Brain microvascular endothelial cell (primary cell): ENCODE data around the gene MYO3B.
A peak's percentile ranks its signal among the peaks of the same experiment; 100 is the strongest.

Experiments
- DNase-seq: peaks from one replicate; pipeline ENCODE4 v3.0.0-alpha.2; 2020
- H3K27ac ChIP-seq: fragments of 250-450 bp; sonication (Bioruptor Pico); 2 replicates; pipeline ENCODE4 v1.5.1; 2020; ENCODE audit warnings: mild to moderate bottlenecking, moderate library complexity
- H3K27me3 ChIP-seq: fragments of 250-450 bp; sonication (Bioruptor Pico); replicated peaks from 2 replicates; pipeline ENCODE4 v1.5.1; 2020; ENCODE audit warnings: mild to moderate bottlenecking
- H3K36me3 ChIP-seq: fragments of 250-450 bp; sonication (Bioruptor Pico); replicated peaks from 2 replicates; pipeline ENCODE4 v1.5.1; 2020; ENCODE audit warnings: mild to moderate bottlenecking
- H3K4me3 ChIP-seq: 2 replicates; pipeline ENCODE4 v1.5.1; 2011; ENCODE audit warnings: low read depth, mild to moderate bottlenecking, control low read depth, low read length, moderate library complexity
- in situ Hi-C: cut with HindIII; loops from 2 replicates; pipeline ENCODE4 v1.10.0; 2017; ENCODE audit warnings: low sequenced_read_pairs, low pct_ligation_motif_present
- TF ChIP-seq, protein P1 (sequence below): IDR thresholded peaks from 2 replicates; pipeline ENCODE4 v1.5.1; 2011; ENCODE audit warnings: low read depth, mild to moderate bottlenecking, moderate library complexity, low read length, control low read depth, inconsistent platforms; ENCODE audit errors: missing control alignments

MYO3B gene

DNA sequence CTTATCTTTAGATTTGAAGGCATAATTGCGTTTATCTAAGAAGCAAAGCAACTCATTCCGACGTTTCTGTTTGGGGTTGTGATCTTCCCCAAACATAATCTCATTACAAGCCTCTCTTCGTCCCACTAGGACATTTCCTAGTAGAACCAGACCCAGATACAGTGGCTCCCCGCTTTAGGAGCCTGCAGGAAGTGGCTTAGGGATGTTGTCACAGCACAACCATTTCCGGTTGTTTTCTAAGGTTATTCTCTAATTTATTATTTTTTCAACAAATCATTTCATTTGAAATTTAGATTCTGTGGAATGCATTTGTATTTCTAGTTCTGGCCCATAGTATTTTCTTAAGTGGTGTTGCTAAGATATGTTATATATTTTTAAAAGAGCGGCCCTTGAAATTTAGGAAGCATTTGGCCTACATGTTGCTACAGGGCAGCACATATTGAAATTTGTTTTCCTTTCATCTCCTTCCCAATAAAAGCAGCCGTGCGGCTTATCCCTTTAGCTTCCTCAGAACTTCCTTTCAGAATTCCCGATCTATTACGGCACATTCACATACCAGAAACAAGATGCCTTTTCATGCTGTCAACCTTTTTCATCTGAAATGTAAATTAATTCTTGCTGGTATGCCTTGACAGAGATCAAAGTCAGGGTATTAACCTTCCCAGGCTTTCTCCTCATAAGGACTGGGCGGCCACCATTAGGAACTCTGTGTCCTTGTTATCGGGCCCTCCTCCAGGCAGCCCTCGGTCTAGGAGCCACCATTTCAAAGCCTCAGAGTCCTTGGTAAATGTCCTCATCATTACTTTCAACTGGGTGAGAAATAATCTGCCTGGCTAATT, 326.2 kb downstream of the MYO3B start:
- DNase-seq = no peak
- in situ Hi-C loops = no loop called here
- Histone ChIP-seq H3K36me3 (no peaks in the 10 kb centered on the region), H3K4me3 (no peak overlapping the region), H3K27me3 (no peaks in the 10 kb centered on the region), H3K27ac (no peak overlapping the region)
- TF ChIP-seq, protein P1, sequence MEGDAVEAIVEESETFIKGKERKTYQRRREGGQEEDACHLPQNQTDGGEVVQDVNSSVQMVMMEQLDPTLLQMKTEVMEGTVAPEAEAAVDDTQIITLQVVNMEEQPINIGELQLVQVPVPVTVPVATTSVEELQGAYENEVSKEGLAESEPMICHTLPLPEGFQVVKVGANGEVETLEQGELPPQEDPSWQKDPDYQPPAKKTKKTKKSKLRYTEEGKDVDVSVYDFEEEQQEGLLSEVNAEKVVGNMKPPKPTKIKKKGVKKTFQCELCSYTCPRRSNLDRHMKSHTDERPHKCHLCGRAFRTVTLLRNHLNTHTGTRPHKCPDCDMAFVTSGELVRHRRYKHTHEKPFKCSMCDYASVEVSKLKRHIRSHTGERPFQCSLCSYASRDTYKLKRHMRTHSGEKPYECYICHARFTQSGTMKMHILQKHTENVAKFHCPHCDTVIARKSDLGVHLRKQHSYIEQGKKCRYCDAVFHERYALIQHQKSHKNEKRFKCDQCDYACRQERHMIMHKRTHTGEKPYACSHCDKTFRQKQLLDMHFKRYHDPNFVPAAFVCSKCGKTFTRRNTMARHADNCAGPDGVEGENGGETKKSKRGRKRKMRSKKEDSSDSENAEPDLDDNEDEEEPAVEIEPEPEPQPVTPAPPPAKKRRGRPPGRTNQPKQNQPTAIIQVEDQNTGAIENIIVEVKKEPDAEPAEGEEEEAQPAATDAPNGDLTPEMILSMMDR = no peak

DNA sequence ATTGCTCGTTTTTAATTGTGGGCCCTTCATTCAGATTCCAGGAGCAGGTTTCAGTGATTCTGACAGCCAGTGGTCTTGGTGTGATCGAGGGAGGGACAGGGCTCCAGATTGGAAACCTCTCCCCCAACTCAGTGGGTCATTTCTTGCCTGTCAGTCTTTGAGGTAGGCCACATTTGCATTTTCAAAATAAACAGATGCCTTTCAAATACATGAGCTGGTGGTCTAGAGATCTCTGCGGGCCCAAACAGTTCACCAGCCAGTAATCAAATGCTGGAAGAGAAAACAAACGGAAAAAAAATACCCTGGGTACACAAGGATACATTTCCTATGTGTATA, 326.8 kb downstream of the MYO3B start:
- H3K27me3 ChIP-seq = no peaks in the 10 kb centered on the region
- in situ Hi-C loops = no loop called here
- no peaks in the 10 kb centered on the region for H3K36me3 ChIP-seq
- TF ChIP-seq, protein P1 = no peak
- no peak for DNase-seq
- no peak overlapping the region for H3K4me3 ChIP-seq
- no peak overlapping the region for H3K27ac ChIP-seq

DNA sequence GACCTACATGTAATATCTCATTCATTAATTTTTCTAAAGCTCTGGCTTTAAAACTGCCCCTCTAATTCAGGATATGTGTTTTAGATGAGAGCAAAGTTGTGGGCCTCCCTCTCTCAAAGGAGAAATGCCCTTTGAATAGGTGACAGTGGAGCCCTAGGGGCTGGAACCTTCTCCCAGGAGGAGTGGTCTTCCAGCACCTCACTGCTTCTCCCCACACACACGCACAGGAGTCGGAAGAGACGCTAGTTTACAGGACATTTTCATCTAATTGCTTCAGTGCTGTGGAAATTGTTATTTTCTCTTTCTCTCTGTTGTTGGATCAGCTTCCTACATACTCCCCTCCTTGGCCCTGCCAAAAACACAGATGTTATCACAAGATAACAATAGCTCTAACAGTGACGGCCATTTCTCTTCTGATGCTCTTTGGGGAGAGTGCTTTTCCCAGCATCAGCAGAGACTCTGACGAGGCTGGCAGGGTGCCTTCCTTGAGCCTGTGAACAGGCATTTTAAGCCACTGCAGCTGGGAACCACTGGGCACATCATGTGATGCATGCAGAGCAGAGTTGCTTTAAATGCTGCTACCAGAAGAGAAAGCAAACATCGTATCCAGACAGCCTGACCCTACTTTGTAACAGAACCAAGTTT, 327.8 kb downstream of the MYO3B start:
- no peak overlapping the region for H3K27ac ChIP-seq
- no peaks in the 10 kb centered on the region for H3K36me3 ChIP-seq
- no peaks in the 10 kb centered on the region for H3K27me3 ChIP-seq
- DNase-seq = peak; percentile 9
- TF ChIP-seq, protein P1 = no peak
- H3K4me3 ChIP-seq = no peak overlapping the region
- in situ Hi-C loops = no loop called here

DNA sequence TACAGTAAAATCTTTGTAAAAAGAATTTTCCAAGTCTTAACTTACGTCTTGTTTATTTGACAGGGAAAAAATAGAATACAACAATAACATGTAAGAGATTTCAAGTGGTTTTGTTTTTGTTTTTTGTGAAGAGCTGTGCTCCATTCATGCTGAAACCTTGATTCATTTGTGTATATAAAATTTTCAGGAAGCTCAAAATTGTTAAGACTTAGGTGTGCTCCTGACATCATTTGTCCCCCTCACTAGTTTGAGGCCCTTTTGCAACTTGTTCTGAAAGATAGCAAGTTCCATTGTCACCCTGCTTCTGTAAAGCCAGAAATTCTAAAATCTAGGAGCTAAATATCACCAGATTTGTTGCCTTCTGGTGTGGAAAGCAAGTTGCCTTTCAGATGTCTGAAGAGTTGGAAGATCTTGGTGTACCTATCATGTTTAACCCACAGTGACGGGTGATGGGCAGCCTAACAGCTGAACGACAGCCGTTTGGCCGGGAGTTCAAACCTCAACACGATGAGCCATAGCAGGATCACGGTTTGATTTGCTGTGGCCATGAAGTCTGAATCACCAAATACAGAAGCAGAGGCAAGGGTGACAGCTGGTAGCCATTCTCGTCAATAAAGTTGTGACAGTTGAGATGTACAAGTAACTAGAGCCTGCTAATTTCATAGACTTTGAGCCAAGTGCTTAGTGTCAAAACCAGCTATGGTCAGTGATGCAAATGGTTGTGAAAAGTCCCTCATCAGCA, 331.7 kb downstream of the MYO3B start:
- Histone ChIP-seq H3K27ac (no peak overlapping the region), H3K4me3 (no peak overlapping the region), H3K27me3 (no peaks in the 10 kb centered on the region), H3K36me3 (no peaks in the 10 kb centered on the region)
- no peak for DNase-seq
- in situ Hi-C loops = no loop called here
- TF ChIP-seq, protein P1 = no peak

DNA sequence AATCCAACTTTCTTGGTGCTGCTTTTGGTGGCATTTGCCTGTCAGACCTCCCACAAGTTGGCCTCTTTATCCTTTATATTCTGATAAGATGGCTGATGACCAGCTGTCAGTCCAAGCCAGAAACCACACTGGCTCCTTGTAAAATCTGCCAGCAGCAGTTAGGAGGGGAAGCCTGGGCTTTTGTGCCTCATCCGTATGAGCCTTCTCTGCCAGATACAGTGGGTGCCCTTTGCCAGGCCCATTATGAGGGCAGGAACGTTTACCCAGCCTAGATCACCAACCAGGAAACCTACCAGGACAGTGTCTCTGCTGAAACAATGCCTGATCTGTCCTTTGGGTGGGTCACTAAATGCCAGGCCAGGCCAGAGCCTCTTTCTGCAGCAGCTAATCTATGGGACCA, 334.3 kb downstream of the MYO3B start:
- Histone ChIP-seq H3K27me3 (no peaks in the 10 kb centered on the region), H3K4me3 (no peak overlapping the region), H3K27ac (no peak overlapping the region), H3K36me3 (no peaks in the 10 kb centered on the region)
- in situ Hi-C loops = no loop called here
- TF ChIP-seq, protein P1 = no peak
- DNase-seq = no peak
